Esophagus muscularis mucosa (tissue), 4 donors: Measurements from ENCODE around the gene NCOR2. TPM values are rescaled to one million over a fixed set of nuclear protein-coding genes. Genes with fewer than 3 reads are reported as not detected.
A peak's percentile ranks its signal among the peaks of the same experiment; 100 is the strongest.
"Not testable (repeated sequence)": the region's sequence is repeated elsewhere in the genome, so short reads cannot be mapped to it uniquely, and the experiment has no call there.

Experiments used
- DNase-seq: peaks from one replicate; pipeline ENCODE4 v3.0.0-alpha.2; 2017; ENCODE audit errors: extremely low spot score
- H3K27ac ChIP-seq, 4 donors: fragments of 200-600 bp; sonication (generic); replicated peaks in 1 of 4; 1 replicate in 3 of 4; 2 replicates in 1 of 4; pipeline ENCODE4 v1.5.1; 2016 to 2019; ENCODE audit warnings: mild to moderate bottlenecking in 1 of 4
- H3K27me3 ChIP-seq, 4 donors: fragments of 200-600 bp; sonication (generic); one replicate each; pipeline versions ENCODE4 v1.5.1 to v1.6.0; 2016 to 2019
- H3K36me3 ChIP-seq, 4 donors: fragments of 200-600 bp; sonication (generic); one replicate each; pipeline ENCODE4 v1.5.1; 2016 to 2019
- H3K4me1 ChIP-seq, 4 donors: fragments of 200-600 bp; sonication (generic); one replicate each; pipeline ENCODE4 v1.5.1; 2016 to 2019
- H3K4me3 ChIP-seq, 4 donors: fragments of 200-600 bp; sonication (generic); 1 replicate in 2 of 4; 2 replicates in 2 of 4; pipeline ENCODE4 v1.5.1; 2016 to 2019; ENCODE audit warnings: mild to moderate bottlenecking in 4 of 4, moderate library complexity in 1 of 4
- H3K9me3 ChIP-seq, 4 donors: fragments of 200-600 bp; sonication (generic); 1 replicate in 3 of 4; 2 replicates in 1 of 4; pipeline ENCODE4 v1.5.1; 2016 to 2019
- EP300 ChIP-seq: sonication (generic); formaldehyde crosslinking; IDR thresholded peaks from one replicate; pipeline ENCODE4 v1.6.1; 2017; ENCODE audit warnings: antibody characterized with exemption
- POLR2A ChIP-seq: fragments of 450-650 bp; IDR thresholded peaks from one replicate; pipeline ENCODE4 v1.6.1; 2017; ENCODE audit warnings: antibody characterized with exemption, moderate library complexity, mild to moderate bottlenecking, low read depth
- POLR2AphosphoS5 ChIP-seq, 2 donors: sonication (generic); formaldehyde crosslinking; IDR thresholded peaks; one replicate each; pipeline ENCODE4 v1.6.1; 2017; ENCODE audit warnings: antibody characterized with exemption in 2 of 2
- WGBS: methylation state at CpG from one replicate; pipeline ENCODE4 v1.1.5; 2018; 5-methylcytosine and 5-hydroxymethylcytosine counted together
- intact Hi-C: fragments of 100-400 bp; cut with DNase I; formaldehyde crosslinking; loops from one replicate; pipeline ENCODE4 v1.15.1; 2023
- total RNA-seq, 4 donors: library from RNA; depleted of rRNA; stranded (reverse); fragments of >200 nt; gene quantifications; one replicate each; pipeline versions ENCODE4 v1.1.0 to v1.2.1, GENCODE V29; 2016
- TF ChIP-seq, protein P1 (sequence below), 3 experiments: fragments of 200-600 bp in 2 of 3; fragments of 450-650 bp in 1 of 3; sonication (generic) in 2 of 3; IDR thresholded peaks; one replicate each; pipeline ENCODE4 v1.5.1; 2017 to 2019; ENCODE audit warnings: antibody characterized with exemption in 3 of 3, mild to moderate bottlenecking in 2 of 3, moderate library complexity in 1 of 3

Gene NCOR2
- total RNA-seq, 4 donors from 2014 or later: 107 to 188 (median 131) TPM

GRCh38 chr12:124590447-124590846 is 23.0 kb upstream of the NCOR2 start:
- no peak overlapping the region for H3K27ac ChIP-seq
- no peak overlapping the region for H3K4me3 ChIP-seq
- DNase-seq: no peak
- intact Hi-C loops: no loop called here
- TF ChIP-seq EP300 (no peak), POLR2AphosphoS5 (IDR thresholded peaks at IDR 0.05) (no peak), POLR2A (no peak)
- TF ChIP-seq, protein P1, sequence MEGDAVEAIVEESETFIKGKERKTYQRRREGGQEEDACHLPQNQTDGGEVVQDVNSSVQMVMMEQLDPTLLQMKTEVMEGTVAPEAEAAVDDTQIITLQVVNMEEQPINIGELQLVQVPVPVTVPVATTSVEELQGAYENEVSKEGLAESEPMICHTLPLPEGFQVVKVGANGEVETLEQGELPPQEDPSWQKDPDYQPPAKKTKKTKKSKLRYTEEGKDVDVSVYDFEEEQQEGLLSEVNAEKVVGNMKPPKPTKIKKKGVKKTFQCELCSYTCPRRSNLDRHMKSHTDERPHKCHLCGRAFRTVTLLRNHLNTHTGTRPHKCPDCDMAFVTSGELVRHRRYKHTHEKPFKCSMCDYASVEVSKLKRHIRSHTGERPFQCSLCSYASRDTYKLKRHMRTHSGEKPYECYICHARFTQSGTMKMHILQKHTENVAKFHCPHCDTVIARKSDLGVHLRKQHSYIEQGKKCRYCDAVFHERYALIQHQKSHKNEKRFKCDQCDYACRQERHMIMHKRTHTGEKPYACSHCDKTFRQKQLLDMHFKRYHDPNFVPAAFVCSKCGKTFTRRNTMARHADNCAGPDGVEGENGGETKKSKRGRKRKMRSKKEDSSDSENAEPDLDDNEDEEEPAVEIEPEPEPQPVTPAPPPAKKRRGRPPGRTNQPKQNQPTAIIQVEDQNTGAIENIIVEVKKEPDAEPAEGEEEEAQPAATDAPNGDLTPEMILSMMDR (IDR thresholded peaks at IDR 0.05): no peak
- H3K4me1 ChIP-seq: peaks cover 6 to 15% (median 10%) of the 10 kb centered on the region in 4 donors
- H3K9me3 ChIP-seq: no peaks in the 10 kb centered on the region
- WGBS: 96% methylated on average over 6 of the region's 6 CpGs
- no peaks in the 10 kb centered on the region for H3K36me3 ChIP-seq
- H3K27me3 ChIP-seq: no peaks in the 10 kb centered on the region

DNA sequence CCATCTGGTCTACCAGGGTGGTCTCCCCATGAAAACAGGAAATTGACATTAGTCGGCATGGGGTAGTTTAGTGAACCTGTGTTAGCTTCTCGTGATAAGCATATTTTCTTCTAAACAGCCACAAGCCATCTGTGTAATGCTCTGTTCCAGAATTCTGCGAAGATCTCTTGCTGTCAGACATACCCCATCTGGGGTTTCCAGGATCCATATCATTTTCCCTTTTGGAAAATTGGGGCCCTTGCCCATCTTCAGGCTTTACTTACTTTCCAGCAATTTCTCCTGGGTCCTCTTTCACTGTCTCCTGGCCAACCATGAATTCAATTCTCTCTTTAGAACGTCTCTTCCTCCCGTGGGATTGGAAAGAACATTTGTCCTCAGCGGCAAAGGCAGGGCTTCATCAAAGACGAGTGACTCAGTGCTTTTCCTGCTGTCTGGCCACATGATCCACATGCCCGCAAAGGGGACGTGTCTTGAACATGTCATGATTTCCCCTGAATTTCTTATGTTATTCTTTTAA is 21.4 kb upstream of the NCOR2 start:
- peak overlapping the region; percentile 40 to 59 (median 41) for H3K27ac ChIP-seq
- peak overlapping the region in 1 of 4 donors; percentile 14 for H3K4me3 ChIP-seq
- DNase-seq: no peak
- TF ChIP-seq, protein P1 (IDR thresholded peaks at IDR 0.05): no peak
- peak; percentile 27 to 73 for TF ChIP-seq POLR2AphosphoS5 (IDR thresholded peaks at IDR 0.05)
- no peaks in the 10 kb centered on the region for H3K27me3 ChIP-seq
- no peaks in the 10 kb centered on the region for H3K9me3 ChIP-seq
- no peaks in the 10 kb centered on the region for H3K36me3 ChIP-seq
- H3K4me1 ChIP-seq: peaks cover 6 to 15% (median 10%) of the 10 kb centered on the region in 4 donors
- WGBS: 49% methylated on average over 9 of the region's 9 CpGs
- intact Hi-C loops: no loop called here

DNA sequence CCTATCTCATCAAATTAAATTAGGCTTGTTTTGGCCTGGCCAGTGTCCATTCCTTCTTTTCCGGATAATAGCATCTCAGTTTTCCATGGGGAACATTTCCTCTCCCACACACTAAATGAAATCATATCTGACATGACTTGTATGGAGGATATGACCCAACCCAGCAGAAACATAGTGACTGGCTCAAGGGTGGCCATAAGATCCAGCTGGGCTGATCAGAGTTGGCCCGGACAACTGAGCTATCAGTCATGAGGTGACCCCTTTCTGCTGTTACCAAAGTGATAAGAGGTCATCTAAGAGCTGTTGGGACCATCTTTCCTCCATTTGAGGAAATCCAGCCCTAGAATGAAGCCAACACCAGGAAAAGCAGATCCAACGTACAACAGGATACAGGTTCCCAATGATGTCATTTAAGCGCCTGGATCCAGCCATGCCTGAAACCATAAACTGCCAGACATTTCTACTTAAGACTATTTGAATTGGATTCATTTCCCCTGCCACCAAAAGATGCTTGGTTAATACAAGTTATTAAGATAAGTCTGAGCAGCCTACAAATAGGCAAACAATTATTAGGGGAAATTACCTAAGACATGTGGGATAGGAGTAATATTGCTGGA is 20.7 kb upstream of the NCOR2 start:
- intact Hi-C loops: no loop called here
- H3K4me1 ChIP-seq: peaks cover 6 to 15% (median 10%) of the 10 kb centered on the region in 4 donors
- TF ChIP-seq EP300: no peak
- H3K27me3 ChIP-seq: no peaks in the 10 kb centered on the region
- H3K36me3 ChIP-seq: no peaks in the 10 kb centered on the region
- DNase-seq: no peak
- WGBS: 79% methylated on average over 4 of the region's 4 CpGs
- no peak overlapping the region for H3K4me3 ChIP-seq
- no peaks in the 10 kb centered on the region for H3K9me3 ChIP-seq
- H3K27ac ChIP-seq: peak overlapping the region; percentile 40 to 59 (median 41)

- H3K27me3 ChIP-seq: no peaks in the 10 kb centered on the region
- intact Hi-C loops: no loop called here
- H3K27ac ChIP-seq: no peak overlapping the region
- WGBS: 83% methylated on average over 10 of the region's 11 CpGs
- no peak overlapping the region for H3K4me3 ChIP-seq
- no peaks in the 10 kb centered on the region for H3K36me3 ChIP-seq
- no peaks in the 10 kb centered on the region for H3K9me3 ChIP-seq
- DNase-seq: no peak
- peaks cover 13 to 18% (median 14%) of the 10 kb centered on the region in 4 donors for H3K4me1 ChIP-seq
- TF ChIP-seq POLR2A (no peak), EP300 (no peak), POLR2AphosphoS5 (IDR thresholded peaks at IDR 0.05) (no peak)
- TF ChIP-seq, protein P1 (IDR thresholded peaks at IDR 0.05): no peak
Measured at GRCh38 chr12:124586756-124587155, 19.3 kb upstream of the NCOR2 start.

DNA sequence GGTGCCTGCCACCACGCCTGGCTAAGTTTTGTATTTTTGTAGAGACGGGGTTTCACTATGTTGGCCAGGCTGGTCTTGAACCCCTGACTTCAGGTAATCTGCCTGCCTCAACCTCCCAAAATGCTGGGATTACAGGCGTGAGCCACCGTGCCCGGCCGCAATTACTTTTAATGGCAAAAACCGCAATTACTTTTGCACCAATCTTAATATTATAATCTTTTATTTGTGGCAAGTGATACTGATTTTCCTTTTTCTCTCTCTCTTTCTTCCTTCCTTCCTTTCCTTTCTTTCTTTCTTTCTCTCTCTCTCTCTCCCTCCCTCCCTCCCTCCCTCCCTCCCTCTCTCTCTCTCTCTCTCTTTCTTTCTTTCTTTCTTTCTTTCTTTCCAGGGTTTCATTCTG is 17.1 kb upstream of the NCOR2 start:
- DNase-seq, H3K4me3 ChIP-seq, intact Hi-C loops, H3K27ac ChIP-seq, H3K36me3 ChIP-seq, H3K27me3 ChIP-seq, H3K9me3 ChIP-seq: not testable (repeated sequence)
- 99% methylated on average over 7 of the region's 7 CpGs for WGBS
- peaks cover 13 to 17% (median 14%) of the 10 kb centered on the region in 4 donors for H3K4me1 ChIP-seq

GRCh38 chr12:124583854-124584253 is 16.4 kb upstream of the NCOR2 start:
- no peak overlapping the region for H3K27ac ChIP-seq
- TF ChIP-seq POLR2A (no peak), POLR2AphosphoS5 (IDR thresholded peaks at IDR 0.05) (no peak), EP300 (no peak)
- TF ChIP-seq, protein P1 (IDR thresholded peaks at IDR 0.05): no peak
- no peaks in the 10 kb centered on the region for H3K27me3 ChIP-seq
- intact Hi-C loops: no loop called here
- H3K9me3 ChIP-seq: no peaks in the 10 kb centered on the region
- 96% methylated on average over 10 of the region's 10 CpGs for WGBS
- no peak overlapping the region for H3K4me3 ChIP-seq
- H3K4me1 ChIP-seq: peaks cover 6 to 14% (median 13%) of the 10 kb centered on the region in 4 donors
- no peaks in the 10 kb centered on the region for H3K36me3 ChIP-seq
- DNase-seq: no peak
